GM23338 (cell line): ENCODE measurements around the gene UQCC2. TPM values are rescaled to one million over a fixed set of nuclear protein-coding genes. Genes with fewer than 3 reads are reported as not detected.

ENCODE experiments used
- ATAC-seq: fragments of 200-7000 bp; cut with Tn5 transposase; 3 replicates; pipeline ENCODE4 v1.9.1; 2020
- DNase-seq: peaks from one replicate; pipeline ENCODE4 v3.0.0-alpha.2; 2015; ENCODE audit warnings: low spot score
- H2AFZ ChIP-seq: fragments of 200-600 bp; sonication (generic); 2 replicates; pipeline ENCODE4 v1.8.0; 2016; ENCODE audit warnings: antibody characterized with exemption, mild to moderate bottlenecking, moderate library complexity
- H3F3A ChIP-seq: fragments of 200-600 bp; sonication (generic); replicated peaks from 2 replicates; pipeline ENCODE4 v1.8.0; 2017; ENCODE audit warnings: antibody characterized with exemption, mixed run types, low read depth
- H3K27ac ChIP-seq: fragments of 200-600 bp; sonication (generic); 2 replicates; pipeline ENCODE4 v1.6.1; 2016; ENCODE audit warnings: low read depth
- H3K27me3 ChIP-seq: fragments of 200-600 bp; sonication (generic); 2 replicates; pipeline ENCODE4 v1.8.0; 2016; ENCODE audit warnings: mild to moderate bottlenecking, mixed run types, moderate library complexity; ENCODE audit not compliant: insufficient read depth
- H3K36me3 ChIP-seq: fragments of 200-600 bp; sonication (generic); 2 replicates; pipeline ENCODE4 v1.8.0; 2016; ENCODE audit warnings: mild to moderate bottlenecking; ENCODE audit not compliant: insufficient read depth
- H3K4me1 ChIP-seq: fragments of 200-600 bp; sonication (generic); 2 replicates; pipeline ENCODE4 v1.8.0; 2016; ENCODE audit warnings: mild to moderate bottlenecking, moderate library complexity; ENCODE audit not compliant: insufficient read depth
- H3K4me2 ChIP-seq: fragments of 200-600 bp; sonication (generic); 2 replicates; pipeline ENCODE4 v1.7.1; 2017; ENCODE audit warnings: mixed run types
- H3K4me3 ChIP-seq: fragments of 200-600 bp; sonication (generic); 2 replicates; pipeline ENCODE4 v1.6.1; 2016; ENCODE audit warnings: mixed run types
- H3K79me2 ChIP-seq: fragments of 200-600 bp; sonication (generic); replicated peaks from 2 replicates; pipeline ENCODE4 v1.8.0; 2017; ENCODE audit warnings: mild to moderate bottlenecking; ENCODE audit not compliant: insufficient read depth
- H3K9me2 ChIP-seq: fragments of 200-600 bp; sonication (generic); 2 replicates; pipeline ENCODE4 v1.8.0; 2017; ENCODE audit not compliant: insufficient read depth
- H4K20me1 ChIP-seq: fragments of 200-600 bp; sonication (generic); replicated peaks from 2 replicates; pipeline ENCODE4 v1.8.0; 2017; ENCODE audit warnings: mild to moderate bottlenecking; ENCODE audit not compliant: insufficient read depth
- H3K27ac Mint-ChIP-seq: 2 replicates; pipeline ENCODE4 v1.8.0; 2020; ENCODE audit warnings: inconsistent platforms, mild to moderate bottlenecking, moderate library complexity, mixed read lengths
- H3K27me3 Mint-ChIP-seq: 3 replicates; pipeline ENCODE4 v1.8.0; 2022; ENCODE audit warnings: low read depth, mild to moderate bottlenecking, moderate library complexity, mixed read lengths, inconsistent platforms; ENCODE audit not compliant: insufficient read depth, poor library complexity
- H3K36me3 Mint-ChIP-seq: 3 replicates; pipeline ENCODE4 v1.8.0; 2021; ENCODE audit warnings: low read depth, mild to moderate bottlenecking, inconsistent platforms, moderate library complexity, mixed read lengths
- H3K4me1 Mint-ChIP-seq: 3 replicates; pipeline ENCODE4 v1.8.0; 2020; ENCODE audit warnings: mild to moderate bottlenecking, inconsistent platforms, mixed read lengths
- H3K4me3 Mint-ChIP-seq: 3 replicates; pipeline ENCODE4 v1.8.0; 2021; ENCODE audit warnings: moderate library complexity, mild to moderate bottlenecking, inconsistent platforms, mixed read lengths
- H3K9me3 Mint-ChIP-seq: 3 replicates; pipeline ENCODE4 v1.8.0; 2020; ENCODE audit warnings: moderate library complexity, mild to moderate bottlenecking, inconsistent platforms, mixed read lengths
- CREB1 ChIP-seq: fragments of 250-450 bp; sonication (Bioruptor Pico); IDR thresholded peaks from 2 replicates; pipeline ENCODE4 v1.5.0; 2020; ENCODE audit warnings: low read depth, mild to moderate bottlenecking, moderate library complexity
- EZH2phosphoT487 ChIP-seq: fragments of 200-600 bp; sonication (generic); IDR thresholded peaks from one replicate; pipeline ENCODE4 v1.8.1; 2018; ENCODE audit warnings: antibody characterized with exemption; ENCODE audit not compliant: unreplicated experiment
- NANOG ChIP-seq: IDR thresholded peaks from 2 replicates; pipeline ENCODE4 v1.6.1; 2016; ENCODE audit warnings: antibody characterized with exemption, borderline replicate concordance
- POLR2AphosphoS5 ChIP-seq: IDR thresholded peaks from 2 replicates; pipeline ENCODE4 v1.6.1; 2016; ENCODE audit warnings: antibody characterized with exemption, low read depth
- STAT1 ChIP-seq: IDR thresholded peaks from one replicate; pipeline ENCODE4 v1.6.1; 2016; ENCODE audit warnings: antibody characterized with exemption; ENCODE audit not compliant: unreplicated experiment
- ZNF331 ChIP-seq: fragments of 250-450 bp; sonication (Bioruptor Pico); IDR thresholded peaks from 2 replicates; pipeline ENCODE4 v1.5.0; 2020; ENCODE audit warnings: low read depth, mild to moderate bottlenecking, moderate library complexity
- polyA plus RNA-seq: library from polyadenylated mRNA; unstranded; fragments of >200 nt; fragmentation: Nextera tagmentation; extraction: Ambion mirVana; gene quantifications from 2 replicates; pipeline ENCODE4 v1.2.1, GENCODE V29; 2016
- total RNA-seq: library from RNA; depleted of rRNA; stranded (reverse); fragments of >200 nt; shearing (Covaris generic); gene quantifications from 2 replicates; pipeline ENCODE4 v1.2.3, GENCODE V29; 2014
- TF ChIP-seq, protein P1 (sequence below): IDR thresholded peaks from 2 replicates; pipeline ENCODE4 v1.6.1; 2016; ENCODE audit warnings: antibody characterized with exemption
- TF ChIP-seq, protein P2 (sequence below), 2 experiments: fragments of 200-600 bp in 1 of 2; sonication (generic) in 1 of 2; conservative IDR thresholded peaks; 2 replicates each; pipeline versions ENCODE4 v1.5.1 to v1.6.1; 2016 to 2017; ENCODE audit warnings: antibody characterized with exemption in 2 of 2, low read depth in 2 of 2, mild to moderate bottlenecking in 2 of 2, moderate library complexity in 1 of 2
- TF ChIP-seq, protein P3 (sequence below): IDR thresholded peaks from one replicate; pipeline ENCODE4 v1.6.1; 2018; ENCODE audit warnings: antibody characterized with exemption; ENCODE audit not compliant: unreplicated experiment

The UQCC2 gene
- total and polyA plus RNA-seq, 2 experiments from 2014 or later = 48.9 to 379 TPM

DNA sequence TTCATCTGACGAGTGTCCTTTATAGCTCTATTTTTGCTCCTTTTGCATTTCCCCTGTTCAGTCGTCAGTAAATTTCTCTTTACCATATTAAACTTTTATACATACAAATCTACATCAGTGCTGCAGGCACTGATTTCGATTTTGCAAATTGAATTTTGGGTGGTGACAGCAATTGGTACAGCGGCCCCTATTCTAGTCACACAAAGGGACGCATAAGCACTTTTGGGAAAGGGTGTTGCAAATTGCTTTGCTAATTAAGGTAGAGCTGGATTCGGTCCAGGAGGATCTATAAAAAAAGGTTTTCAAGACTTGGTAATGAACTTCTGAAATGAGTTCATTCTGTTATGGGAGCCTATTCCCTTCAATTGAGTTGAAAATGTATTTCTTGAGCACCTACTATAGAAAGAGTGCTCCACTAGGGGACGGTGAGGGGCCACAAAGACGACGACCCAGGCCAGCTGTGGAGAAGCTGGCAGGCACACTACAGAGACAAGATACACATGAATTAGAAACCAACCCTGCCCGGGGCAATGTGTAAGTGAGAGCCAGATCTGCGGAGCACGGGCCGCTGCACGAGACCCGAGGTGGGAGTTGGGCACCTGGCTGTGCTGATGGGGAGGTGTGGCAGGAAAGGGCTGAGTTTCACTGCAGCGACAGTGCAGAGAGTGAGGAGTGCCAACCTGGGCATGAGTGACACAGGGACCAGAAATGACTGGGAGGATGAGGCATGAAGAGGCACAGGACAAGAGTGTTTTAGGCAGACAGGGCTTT, 5.4 kb downstream of the UQCC2 start:
- no peak overlapping the region for H2AFZ ChIP-seq
- no peak overlapping the region for H3K4me2 ChIP-seq
- peaks cover 34% of the 10 kb centered on the region for H4K20me1 ChIP-seq
- H3K4me1 ChIP-seq = peaks cover 10% of the 10 kb centered on the region
- DNase-seq (peak; percentile 27), ATAC-seq (no peak)
- Mint-ChIP-seq H3K4me1 (peaks cover 44% of the 10 kb centered on the region), H3K27me3 (peaks cover 5% of the 10 kb centered on the region), H3K9me3 (no peaks in the 10 kb centered on the region), H3K36me3 (peaks cover 43% of the 10 kb centered on the region), H3K4me3 (no peak overlapping the region), H3K27ac (no peak overlapping the region)
- H3K36me3 ChIP-seq = peaks cover 21% of the 10 kb centered on the region
- no peak overlapping the region for H3K4me3 ChIP-seq
- H3K27me3 ChIP-seq = no peaks in the 10 kb centered on the region
- H3K79me2 ChIP-seq = peaks cover 18% of the 10 kb centered on the region
- TF ChIP-seq, protein P1, sequence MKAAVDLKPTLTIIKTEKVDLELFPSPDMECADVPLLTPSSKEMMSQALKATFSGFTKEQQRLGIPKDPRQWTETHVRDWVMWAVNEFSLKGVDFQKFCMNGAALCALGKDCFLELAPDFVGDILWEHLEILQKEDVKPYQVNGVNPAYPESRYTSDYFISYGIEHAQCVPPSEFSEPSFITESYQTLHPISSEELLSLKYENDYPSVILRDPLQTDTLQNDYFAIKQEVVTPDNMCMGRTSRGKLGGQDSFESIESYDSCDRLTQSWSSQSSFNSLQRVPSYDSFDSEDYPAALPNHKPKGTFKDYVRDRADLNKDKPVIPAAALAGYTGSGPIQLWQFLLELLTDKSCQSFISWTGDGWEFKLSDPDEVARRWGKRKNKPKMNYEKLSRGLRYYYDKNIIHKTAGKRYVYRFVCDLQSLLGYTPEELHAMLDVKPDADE = no peak
- TF ChIP-seq EZH2phosphoT487 = no peak
- TF ChIP-seq NANOG = no peak
- TF ChIP-seq ZNF331 (CRISPR knock-in tag) = no peak
- no peak for TF ChIP-seq STAT1
- TF ChIP-seq, protein P2, sequence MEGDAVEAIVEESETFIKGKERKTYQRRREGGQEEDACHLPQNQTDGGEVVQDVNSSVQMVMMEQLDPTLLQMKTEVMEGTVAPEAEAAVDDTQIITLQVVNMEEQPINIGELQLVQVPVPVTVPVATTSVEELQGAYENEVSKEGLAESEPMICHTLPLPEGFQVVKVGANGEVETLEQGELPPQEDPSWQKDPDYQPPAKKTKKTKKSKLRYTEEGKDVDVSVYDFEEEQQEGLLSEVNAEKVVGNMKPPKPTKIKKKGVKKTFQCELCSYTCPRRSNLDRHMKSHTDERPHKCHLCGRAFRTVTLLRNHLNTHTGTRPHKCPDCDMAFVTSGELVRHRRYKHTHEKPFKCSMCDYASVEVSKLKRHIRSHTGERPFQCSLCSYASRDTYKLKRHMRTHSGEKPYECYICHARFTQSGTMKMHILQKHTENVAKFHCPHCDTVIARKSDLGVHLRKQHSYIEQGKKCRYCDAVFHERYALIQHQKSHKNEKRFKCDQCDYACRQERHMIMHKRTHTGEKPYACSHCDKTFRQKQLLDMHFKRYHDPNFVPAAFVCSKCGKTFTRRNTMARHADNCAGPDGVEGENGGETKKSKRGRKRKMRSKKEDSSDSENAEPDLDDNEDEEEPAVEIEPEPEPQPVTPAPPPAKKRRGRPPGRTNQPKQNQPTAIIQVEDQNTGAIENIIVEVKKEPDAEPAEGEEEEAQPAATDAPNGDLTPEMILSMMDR (conservative IDR thresholded peaks at IDR 0.05; ENCODE audit: low read depth in 2 of 2) = peak; percentile 10 to 22; a peak in 1 of 4 replicates
- TF ChIP-seq POLR2AphosphoS5 = no peak
- no peaks in the 10 kb centered on the region for H3K9me2 ChIP-seq
- H3K27ac ChIP-seq = no peak overlapping the region
- peaks cover 5% of the 10 kb centered on the region; the same call in 1 of the 2 replicates for H3F3A ChIP-seq

DNA sequence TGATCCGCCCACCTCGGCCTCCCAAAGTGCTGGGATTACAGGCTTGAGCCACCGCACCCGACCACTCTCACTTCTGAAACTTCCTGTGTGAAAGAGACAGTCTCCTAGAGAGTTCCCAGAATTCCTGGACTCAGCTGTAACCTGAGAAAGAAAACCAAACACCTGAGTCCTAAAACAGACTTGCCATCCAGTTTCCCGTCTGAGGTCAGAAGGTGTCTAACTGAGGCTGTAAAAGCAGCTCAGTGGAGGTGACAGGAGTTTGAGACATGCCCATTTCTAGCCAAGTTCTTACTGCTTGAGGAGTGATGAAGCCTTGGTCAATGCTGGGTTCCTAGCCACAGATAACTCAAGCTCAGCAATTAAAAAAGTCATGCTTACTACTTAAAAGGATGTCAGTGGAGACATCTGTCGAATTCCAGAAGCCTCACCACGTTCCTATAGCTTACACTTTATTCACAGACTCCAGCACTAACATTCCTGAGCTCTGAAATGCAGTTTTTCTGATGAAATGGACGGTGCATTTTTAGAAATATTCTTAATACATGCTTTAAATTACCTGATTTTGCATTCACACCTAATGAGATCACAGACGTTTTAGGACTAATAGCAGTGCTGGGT, 6.1 kb downstream of the UQCC2 start:
- ATAC-seq (no peak), DNase-seq (no peak)
- Histone ChIP-seq H3K4me2 (no peak overlapping the region), H4K20me1 (peaks cover 34% of the 10 kb centered on the region), H3K4me1 (peaks cover 5% of the 10 kb centered on the region), H3K36me3 (peaks cover 21% of the 10 kb centered on the region), H3K79me2 (peaks cover 10% of the 10 kb centered on the region), H3K27me3 (no peaks in the 10 kb centered on the region), H3F3A (peaks cover 8% of the 10 kb centered on the region; the same call in 1 of the 2 replicates), H3K27ac (no peak overlapping the region), H3K4me3 (no peak overlapping the region), H3K9me2 (no peaks in the 10 kb centered on the region), H2AFZ (no peak overlapping the region)
- Mint-ChIP-seq H3K4me3 (no peak overlapping the region), H3K9me3 (no peaks in the 10 kb centered on the region), H3K36me3 (peaks cover 37% of the 10 kb centered on the region), H3K27me3 (peaks cover 2% of the 10 kb centered on the region), H3K27ac (no peak overlapping the region), H3K4me1 (peaks cover 38% of the 10 kb centered on the region)
- TF ChIP-seq, protein P3, sequence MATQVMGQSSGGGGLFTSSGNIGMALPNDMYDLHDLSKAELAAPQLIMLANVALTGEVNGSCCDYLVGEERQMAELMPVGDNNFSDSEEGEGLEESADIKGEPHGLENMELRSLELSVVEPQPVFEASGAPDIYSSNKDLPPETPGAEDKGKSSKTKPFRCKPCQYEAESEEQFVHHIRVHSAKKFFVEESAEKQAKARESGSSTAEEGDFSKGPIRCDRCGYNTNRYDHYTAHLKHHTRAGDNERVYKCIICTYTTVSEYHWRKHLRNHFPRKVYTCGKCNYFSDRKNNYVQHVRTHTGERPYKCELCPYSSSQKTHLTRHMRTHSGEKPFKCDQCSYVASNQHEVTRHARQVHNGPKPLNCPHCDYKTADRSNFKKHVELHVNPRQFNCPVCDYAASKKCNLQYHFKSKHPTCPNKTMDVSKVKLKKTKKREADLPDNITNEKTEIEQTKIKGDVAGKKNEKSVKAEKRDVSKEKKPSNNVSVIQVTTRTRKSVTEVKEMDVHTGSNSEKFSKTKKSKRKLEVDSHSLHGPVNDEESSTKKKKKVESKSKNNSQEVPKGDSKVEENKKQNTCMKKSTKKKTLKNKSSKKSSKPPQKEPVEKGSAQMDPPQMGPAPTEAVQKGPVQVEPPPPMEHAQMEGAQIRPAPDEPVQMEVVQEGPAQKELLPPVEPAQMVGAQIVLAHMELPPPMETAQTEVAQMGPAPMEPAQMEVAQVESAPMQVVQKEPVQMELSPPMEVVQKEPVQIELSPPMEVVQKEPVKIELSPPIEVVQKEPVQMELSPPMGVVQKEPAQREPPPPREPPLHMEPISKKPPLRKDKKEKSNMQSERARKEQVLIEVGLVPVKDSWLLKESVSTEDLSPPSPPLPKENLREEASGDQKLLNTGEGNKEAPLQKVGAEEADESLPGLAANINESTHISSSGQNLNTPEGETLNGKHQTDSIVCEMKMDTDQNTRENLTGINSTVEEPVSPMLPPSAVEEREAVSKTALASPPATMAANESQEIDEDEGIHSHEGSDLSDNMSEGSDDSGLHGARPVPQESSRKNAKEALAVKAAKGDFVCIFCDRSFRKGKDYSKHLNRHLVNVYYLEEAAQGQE = no peak
- TF ChIP-seq ZNF331 (CRISPR knock-in tag) = no peak
- TF ChIP-seq, protein P2 (conservative IDR thresholded peaks at IDR 0.05; ENCODE audit: low read depth in 2 of 2) = no peak
- no peak for TF ChIP-seq POLR2AphosphoS5
- no peak for TF ChIP-seq CREB1
- TF ChIP-seq NANOG = no peak
- TF ChIP-seq STAT1 = no peak
